ENCODE results near the gene PLCL2. TPM values are rescaled to one million over a fixed set of nuclear protein-coding genes. Genes with fewer than 3 reads are reported as not detected.

Gene PLCL2
- total RNA-seq, 1 donor from 2014 or later: 1.6 TPM

DNA sequence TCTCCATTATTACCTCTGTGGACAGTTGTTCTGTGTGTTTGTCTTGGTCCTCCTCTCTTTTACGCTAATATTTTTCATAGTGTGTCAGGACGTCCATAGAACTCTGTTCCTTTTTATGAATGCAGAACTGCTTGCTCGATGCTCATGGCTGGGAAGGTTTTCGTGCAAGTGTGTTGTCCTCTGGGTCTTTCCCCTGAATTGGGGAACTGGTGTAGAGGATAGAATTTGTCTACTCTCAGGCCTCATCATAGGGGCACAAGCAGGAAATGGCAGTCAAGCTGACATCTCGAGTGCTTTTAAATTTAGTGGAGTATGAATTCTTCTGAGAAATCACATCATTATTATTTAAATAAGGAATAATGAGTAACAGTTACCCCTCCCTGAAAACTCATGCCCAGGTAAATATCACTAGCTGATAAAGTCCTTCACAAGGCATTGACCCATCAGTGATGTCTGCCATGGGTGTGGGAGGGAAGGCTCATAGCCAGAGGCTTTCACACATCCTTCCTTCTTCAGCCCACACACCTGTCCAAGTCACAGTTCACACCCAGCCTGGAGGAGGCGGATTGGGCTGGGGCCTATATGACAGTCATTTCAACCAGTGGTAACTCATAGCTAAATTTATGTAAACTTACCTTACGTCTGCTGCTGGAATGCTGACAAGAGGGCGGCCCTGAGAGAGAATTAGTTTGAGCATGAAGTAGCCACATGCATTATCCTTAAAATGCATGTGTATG lies 226.1 kb downstream of the PLCL2 start:
- no peaks in the 10 kb centered on the region for H3K27me3 ChIP-seq (ENCODE audit: control insufficient read depth, insufficient read depth, low read length)
- no peaks in the 10 kb centered on the region for H3K36me3 ChIP-seq (ENCODE audit: control insufficient read depth, insufficient read depth, low read length)
- no peak overlapping the region for H3K4me3 ChIP-seq (ENCODE audit: low read depth, low read length)
- FAIRE-seq (no peak), DNase-seq (ENCODE audit: low read depth) (peak; percentile 23)
- no peak for TF ChIP-seq CTCF (IDR thresholded peaks at IDR 0.05; ENCODE audit: insufficient read depth, low read length, severe bottlenecking)

DNA sequence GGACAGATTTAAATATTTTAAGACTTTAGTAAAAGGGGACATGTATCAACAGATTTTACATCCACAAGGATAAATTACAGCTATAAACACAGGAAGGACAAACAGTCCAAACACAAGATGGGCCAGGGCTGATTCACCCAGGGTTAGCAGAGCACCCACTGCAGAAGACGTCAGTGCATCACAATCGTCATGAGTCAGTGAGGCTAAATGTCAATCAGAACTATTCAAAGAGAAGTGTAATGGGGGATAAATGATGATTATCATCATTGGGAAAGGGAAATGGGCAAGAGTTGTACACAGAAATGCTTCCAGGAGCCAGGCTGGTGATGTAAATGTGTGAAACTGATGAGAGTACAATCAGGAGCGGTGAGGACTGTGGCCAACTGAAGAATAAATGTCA lies 226.8 kb downstream of the PLCL2 start:
- Histone ChIP-seq H3K4me3 (ENCODE audit: low read depth, low read length) (no peak overlapping the region), H3K36me3 (ENCODE audit: control insufficient read depth, insufficient read depth, low read length) (no peaks in the 10 kb centered on the region), H3K27me3 (ENCODE audit: control insufficient read depth, insufficient read depth, low read length) (no peaks in the 10 kb centered on the region)
- DNase-seq (ENCODE audit: low read depth): peak; percentile 64
- no peak for TF ChIP-seq CTCF (IDR thresholded peaks at IDR 0.05; ENCODE audit: insufficient read depth, low read length, severe bottlenecking)
- no peak for FAIRE-seq

DNA sequence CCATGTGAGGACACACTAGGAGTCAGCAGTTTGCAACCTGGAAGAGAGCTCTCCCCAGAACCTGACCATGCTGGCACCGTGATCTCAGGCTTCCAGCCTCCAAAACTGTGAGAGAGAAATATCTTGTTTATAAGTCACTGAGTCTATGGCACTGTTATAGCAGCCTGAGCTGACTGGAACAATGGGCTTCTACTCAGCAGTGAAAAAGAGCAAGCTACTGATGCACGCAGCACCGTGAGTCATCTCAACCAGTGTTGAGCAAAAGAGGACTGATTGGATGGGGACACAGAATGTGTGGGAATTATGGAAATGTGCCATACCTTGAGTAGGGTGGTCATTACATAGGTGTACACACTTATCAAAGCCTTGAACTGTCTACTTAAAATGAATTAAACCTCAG lies 230.4 kb downstream of the PLCL2 start:
- DNase-seq (ENCODE audit: low read depth): peak; percentile 11

GRCh38 chr3:17116007-17116600 lies 231.3 kb downstream of the PLCL2 start:
- Histone ChIP-seq H3K4me3 (ENCODE audit: low read depth, low read length) (no peak overlapping the region), H3K27me3 (ENCODE audit: control insufficient read depth, insufficient read depth, low read length) (no peaks in the 10 kb centered on the region), H3K36me3 (ENCODE audit: control insufficient read depth, insufficient read depth, low read length) (no peaks in the 10 kb centered on the region)
- no peak for TF ChIP-seq CTCF (IDR thresholded peaks at IDR 0.05; ENCODE audit: insufficient read depth, low read length, severe bottlenecking)
- DNase-seq (ENCODE audit: low read depth): no peak
- no peak for FAIRE-seq

More for the DNA sequence above, 230.4 kb downstream of the PLCL2 start:
- no peaks in the 10 kb centered on the region for H3K36me3 ChIP-seq (ENCODE audit: control insufficient read depth, insufficient read depth, low read length)
- H3K4me3 ChIP-seq (ENCODE audit: low read depth, low read length): no peak overlapping the region
- TF ChIP-seq CTCF (IDR thresholded peaks at IDR 0.05; ENCODE audit: insufficient read depth, low read length, severe bottlenecking): no peak
- H3K27me3 ChIP-seq (ENCODE audit: control insufficient read depth, insufficient read depth, low read length): no peaks in the 10 kb centered on the region
- FAIRE-seq: no peak

GRCh38 chr3:17118771-17119170 lies 234.0 kb downstream of the PLCL2 start:
- DNase-seq (ENCODE audit: low read depth): no peak
- TF ChIP-seq CTCF (IDR thresholded peaks at IDR 0.05; ENCODE audit: insufficient read depth, low read length, severe bottlenecking): no peak
- FAIRE-seq: no peak

More at GRCh38 chr3:17118771-17119170, 234.0 kb downstream of the PLCL2 start:
- Histone ChIP-seq H3K36me3 (ENCODE audit: control insufficient read depth, insufficient read depth, low read length) (no peaks in the 10 kb centered on the region), H3K4me3 (ENCODE audit: low read depth, low read length) (no peak overlapping the region), H3K27me3 (ENCODE audit: control insufficient read depth, insufficient read depth, low read length) (no peaks in the 10 kb centered on the region)

All from bronchial epithelial cell (primary cell).